Endothelial cell of umbilical vein (primary cell): Measurements from ENCODE around the gene TDRD9. TPM values are rescaled to one million over a fixed set of nuclear protein-coding genes. Genes with fewer than 3 reads are reported as not detected.

Source experiments
- BruUV-seq: library from RNA; stranded (reverse); fragments of 400-500 nt; replicated peaks from 2 replicates; lab custom pipeline; 2021; lab: Mats Ljungman, UMichigan
- CTCF ChIA-PET: fragments of 300-600, 350-600 bp; sonication (Branson Sonifier 250); formaldehyde crosslinking; loops from one replicate; lab custom pipeline; 2021; ENCODE audit warnings: antibody characterized with exemption, inconsistent platforms; lab: Charles Lee
- POLR2A ChIA-PET: fragments of 300-600, 350-600 bp; sonication (Branson Sonifier 250); formaldehyde crosslinking; loops from one replicate; lab custom pipeline; 2021; ENCODE audit warnings: antibody characterized with exemption, inconsistent platforms; lab: Charles Lee
- DNase-seq: peaks from one replicate; pipeline ENCODE4 v3.0.0-alpha.2; 2011; ENCODE audit warnings: low read depth, low spot score
- FAIRE-seq: peaks from 2 replicates; lab custom pipeline; 2011; peaks lifted over from hg19 to GRCh38; lab: Jason Lieb, UNC
- H2AFZ ChIP-seq: 2 replicates; pipeline ENCODE4 v1.6.0; 2012; ENCODE audit warnings: low read depth, low read length, control low read depth, inconsistent platforms
- H3K27ac ChIP-seq: 2 replicates; pipeline ENCODE4 v1.5.1; 2011; ENCODE audit warnings: low read depth, mild to moderate bottlenecking, control low read depth, low read length, moderate library complexity; ENCODE audit not compliant: insufficient read depth
- H3K27me3 ChIP-seq, 2 experiments: 2 replicates each; pipeline versions ENCODE4 v1.6.0 to v1.6.1; 2011; ENCODE audit warnings: low read length in 2 of 2, mixed read lengths in 1 of 2; ENCODE audit not compliant: control insufficient read depth in 2 of 2, insufficient read depth in 2 of 2
- H3K36me3 ChIP-seq, 2 experiments: 2 replicates in 1 of 2; 3 replicates in 1 of 2; pipeline ENCODE4 v1.5.1; 2011; ENCODE audit warnings: low read length in 2 of 2, mild to moderate bottlenecking in 1 of 2, moderate library complexity in 1 of 2; ENCODE audit not compliant: control insufficient read depth in 2 of 2, insufficient read depth in 2 of 2; ENCODE audit errors: extremely low read depth in 1 of 2
- H3K4me1 ChIP-seq: 3 replicates; pipeline ENCODE4 v1.5.1; 2011; ENCODE audit warnings: mild to moderate bottlenecking, low read length; ENCODE audit not compliant: control insufficient read depth, insufficient read depth; ENCODE audit errors: extremely low read depth
- H3K4me2 ChIP-seq: 2 replicates; pipeline ENCODE4 v1.6.1; 2011; ENCODE audit warnings: low read length, control low read depth, mixed read lengths; ENCODE audit not compliant: insufficient read depth
- H3K4me3 ChIP-seq, 3 experiments: fragments of 200-600 bp in 1 of 3; sonication (generic), shearing (Covaris generic) in 1 of 3; replicated peaks in 1 of 3; 2 replicates each; pipeline ENCODE4 v1.5.1; 2011 to 2016; ENCODE audit warnings: control low read depth in 3 of 3, low read length in 3 of 3, mild to moderate bottlenecking in 2 of 3, inconsistent platforms in 1 of 3, low read depth in 1 of 3, moderate library complexity in 1 of 3; ENCODE audit not compliant: insufficient read depth in 1 of 3
- H3K79me2 ChIP-seq: 2 replicates; pipeline ENCODE4 v1.6.0; 2012; ENCODE audit warnings: low read length, inconsistent platforms; ENCODE audit not compliant: control insufficient read depth, insufficient read depth
- H3K9ac ChIP-seq: replicated peaks from 2 replicates; pipeline ENCODE3; 2011; ENCODE audit warnings: low read length, control low read depth; ENCODE audit not compliant: insufficient read depth; ENCODE audit errors: extremely low read depth
- H3K9me1 ChIP-seq: replicated peaks from 3 replicates; pipeline ENCODE4 v1.6.0; 2011; ENCODE audit warnings: mild to moderate bottlenecking, low read length; ENCODE audit not compliant: control insufficient read depth, insufficient read depth; ENCODE audit errors: extremely low read depth
- H3K9me3 ChIP-seq: replicated peaks from 2 replicates; pipeline ENCODE4 v1.5.1; 2012; ENCODE audit warnings: low read length, inconsistent platforms; ENCODE audit not compliant: control insufficient read depth, insufficient read depth
- H4K20me1 ChIP-seq: replicated peaks from 2 replicates; pipeline ENCODE3; 2011; ENCODE audit warnings: mild to moderate bottlenecking, low read length; ENCODE audit not compliant: control insufficient read depth, insufficient read depth; ENCODE audit errors: extremely low read depth
- CTCF ChIP-seq, 2 donors: IDR thresholded peaks; 1 replicate in 1 of 2; 2 replicates in 1 of 2; pipeline ENCODE4 v1.5.1; 2011; ENCODE audit warnings: low read length in 2 of 2, mild to moderate bottlenecking in 2 of 2, moderate library complexity in 2 of 2, control low read depth in 1 of 2, inconsistent platforms in 1 of 2, low read depth in 1 of 2; ENCODE audit not compliant: insufficient read depth in 1 of 2; ENCODE audit errors: extremely low read depth in 1 of 2
- EZH2 ChIP-seq: IDR thresholded peaks from 2 replicates; pipeline ENCODE4 v1.6.1; 2012; ENCODE audit warnings: borderline replicate concordance, low read depth, mild to moderate bottlenecking, moderate library complexity, low read length, inconsistent platforms; ENCODE audit not compliant: severe bottlenecking
- FOS ChIP-seq: IDR thresholded peaks from 2 replicates; pipeline ENCODE4 v1.6.1; 2011; ENCODE audit warnings: mild to moderate bottlenecking, low read length, moderate library complexity, borderline replicate concordance; ENCODE audit not compliant: insufficient read depth
- GATA2 ChIP-seq: IDR thresholded peaks from 2 replicates; pipeline ENCODE4 v1.7.0; 2011; ENCODE audit warnings: low read depth, mild to moderate bottlenecking, moderate library complexity, mixed read lengths, low read length; ENCODE audit not compliant: insufficient read length, insufficient read depth
- JUN ChIP-seq: IDR thresholded peaks from 2 replicates; pipeline ENCODE4 v1.6.1; 2011; ENCODE audit warnings: borderline replicate concordance, low read depth; ENCODE audit not compliant: insufficient read length, insufficient read depth
- MAX ChIP-seq: IDR thresholded peaks from 2 replicates; pipeline ENCODE4 v1.6.1; 2011; ENCODE audit not compliant: insufficient read depth, insufficient read length
- MYC ChIP-seq: IDR thresholded peaks from one replicate; pipeline ENCODE4 v1.6.1; 2011; ENCODE audit warnings: mild to moderate bottlenecking, low read depth, low read length
- POLR2A ChIP-seq: IDR thresholded peaks from 2 replicates; pipeline ENCODE4 v1.6.1; 2012; ENCODE audit warnings: low read depth, mild to moderate bottlenecking, control low read depth, low read length
- POLR2AphosphoS5 ChIP-seq: IDR thresholded peaks from 2 replicates; pipeline ENCODE4 v1.6.1; 2012; ENCODE audit warnings: low read depth, mild to moderate bottlenecking, control low read depth, low read length, moderate library complexity; ENCODE audit not compliant: insufficient read depth
- dilution Hi-C: fragments of 300-500 bp; cut with MboI; formaldehyde crosslinking; loops from one replicate; pipeline ENCODE4 v1.15.0; 2019; ENCODE audit warnings: low sequenced_read_pairs; ENCODE audit not compliant: extremely low pct_ligation_motif_present
- intact Hi-C: fragments of 100-400 bp; cut with micrococcal nuclease; formaldehyde crosslinking; loops from one replicate; pipeline ENCODE4 v1.10.0; 2022
- polyA plus RNA-seq, 4 experiments: library from polyadenylated mRNA; depleted of rRNA in 3 of 4; stranded (reverse) in 3 of 4; unstranded in 1 of 4; fragments of >200 nt; gene quantifications; 2 replicates each; pipeline versions ENCODE4 v1.2.1 to v1.2.3, GENCODE V29; 2011 to 2012; ENCODE audit warnings: missing spikeins in 1 of 4
- total RNA-seq: library from RNA; stranded (reverse); gene quantifications from 2 replicates; pipeline ENCODE4 v1.2.3, GENCODE V29; 2021

Gene TDRD9
- total and polyA plus RNA-seq, 2 donors (not counting 3 experiments of a cell fraction or from before 2014, with no cell fraction given): 0.52 to 1.4 TPM

GRCh38 chr14:103941462-103941861 lies 13.2 kb downstream of the TDRD9 start:
- H3K4me2 ChIP-seq: no peak overlapping the region
- no peak for FAIRE-seq
- H3K9ac ChIP-seq: no peak overlapping the region
- H4K20me1 ChIP-seq: no peaks in the 10 kb centered on the region
- no peak overlapping the region for H3K4me3 ChIP-seq
- H3K4me1 ChIP-seq: no peaks in the 10 kb centered on the region
- H3K79me2 ChIP-seq: no peaks in the 10 kb centered on the region
- intact Hi-C loops (no loop called here), dilution Hi-C loops (no loop called here)
- ChIA-PET CTCF (interaction anchor here (1.4 to 2.9 kb wide), 5 partner anchors 8 to 133 kb away, joined by 3 to 10 read pairs (median 8); no protein-coding TSS in a partner anchor), POLR2A (no interaction called here)
- TF ChIP-seq GATA2 (no peak), CTCF (IDR thresholded peaks at IDR 0.05; ENCODE audit: extremely low read depth in 1 of 2, insufficient read depth in 1 of 2, low read depth in 1 of 2, low read length in 2 of 2) (no peak), FOS (no peak), POLR2A (no peak), JUN (no peak), MAX (no peak), MYC (no peak), POLR2AphosphoS5 (no peak), EZH2 (no peak)
- no peak overlapping the region for H3K27ac ChIP-seq
- H2AFZ ChIP-seq: no peak overlapping the region
- no TSS peak for BruUV-seq
- no peaks in the 10 kb centered on the region for H3K9me1 ChIP-seq
- H3K27me3 ChIP-seq: peaks cover 25 to 47% of the 10 kb centered on the region in 2 experiments
- no peaks in the 10 kb centered on the region for H3K36me3 ChIP-seq
- DNase-seq: no peak
- no peaks in the 10 kb centered on the region for H3K9me3 ChIP-seq
